D721Med (cell line): ENCODE data around the gene SLC48A1.

Experiments used
- DNase-seq: peaks from one replicate; pipeline ENCODE4 v3.0.0; 2011; ENCODE audit warnings: low spot score; ENCODE audit not compliant: insufficient read length
- FAIRE-seq: peaks from 2 replicates; lab custom pipeline; 2011; peaks lifted over from hg19 to GRCh38; lab: Jason Lieb, UNC
- TF ChIP-seq, protein P1 (sequence below): IDR thresholded peaks from 2 replicates; pipeline ENCODE4 v1.5.1; 2012; ENCODE audit warnings: mild to moderate bottlenecking, control low read depth; ENCODE audit not compliant: insufficient read depth; ENCODE audit errors: missing control alignments

SLC48A1 gene

DNA sequence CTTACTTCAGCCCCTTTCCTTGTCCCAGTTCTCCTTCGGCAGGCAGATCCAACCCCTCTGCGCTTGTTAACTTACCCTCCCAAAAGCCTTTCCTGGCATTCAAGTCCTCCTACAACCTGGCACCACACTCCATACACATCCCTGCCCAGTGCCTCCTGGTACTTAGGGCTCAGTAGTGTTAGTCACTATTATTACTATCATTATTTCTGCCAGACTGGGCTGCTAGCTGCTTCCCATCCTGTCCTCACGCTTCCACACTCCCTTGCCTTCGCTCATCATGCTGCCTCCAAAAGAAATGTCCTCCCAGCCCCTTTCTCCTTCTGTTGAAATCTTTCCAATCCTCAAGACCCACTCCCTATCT lies 48.3 kb downstream of the SLC48A1 start:
- TF ChIP-seq, protein P1, sequence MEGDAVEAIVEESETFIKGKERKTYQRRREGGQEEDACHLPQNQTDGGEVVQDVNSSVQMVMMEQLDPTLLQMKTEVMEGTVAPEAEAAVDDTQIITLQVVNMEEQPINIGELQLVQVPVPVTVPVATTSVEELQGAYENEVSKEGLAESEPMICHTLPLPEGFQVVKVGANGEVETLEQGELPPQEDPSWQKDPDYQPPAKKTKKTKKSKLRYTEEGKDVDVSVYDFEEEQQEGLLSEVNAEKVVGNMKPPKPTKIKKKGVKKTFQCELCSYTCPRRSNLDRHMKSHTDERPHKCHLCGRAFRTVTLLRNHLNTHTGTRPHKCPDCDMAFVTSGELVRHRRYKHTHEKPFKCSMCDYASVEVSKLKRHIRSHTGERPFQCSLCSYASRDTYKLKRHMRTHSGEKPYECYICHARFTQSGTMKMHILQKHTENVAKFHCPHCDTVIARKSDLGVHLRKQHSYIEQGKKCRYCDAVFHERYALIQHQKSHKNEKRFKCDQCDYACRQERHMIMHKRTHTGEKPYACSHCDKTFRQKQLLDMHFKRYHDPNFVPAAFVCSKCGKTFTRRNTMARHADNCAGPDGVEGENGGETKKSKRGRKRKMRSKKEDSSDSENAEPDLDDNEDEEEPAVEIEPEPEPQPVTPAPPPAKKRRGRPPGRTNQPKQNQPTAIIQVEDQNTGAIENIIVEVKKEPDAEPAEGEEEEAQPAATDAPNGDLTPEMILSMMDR = no peak
- no peak for FAIRE-seq
- no peak for DNase-seq

DNA sequence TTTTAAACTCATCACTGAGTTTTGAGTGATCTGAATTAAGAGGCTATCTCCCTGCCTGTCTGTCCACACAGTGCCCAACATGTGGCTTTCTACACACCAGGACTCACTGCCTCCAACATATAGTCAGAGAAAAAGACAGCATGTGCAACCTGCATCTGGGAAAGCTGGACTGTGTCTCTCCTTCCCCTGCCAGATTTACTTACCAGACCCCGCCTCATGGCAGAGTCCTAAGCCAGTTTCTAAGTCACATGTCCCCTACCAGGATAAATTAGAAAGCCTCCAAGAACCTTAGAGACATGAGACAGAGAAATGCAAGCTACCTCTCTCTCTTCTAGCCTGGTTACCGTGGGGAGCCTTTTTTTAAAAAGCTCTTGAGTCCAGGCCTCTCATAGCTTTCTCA lies 49.4 kb downstream of the SLC48A1 start:
- DNase-seq (no peak), FAIRE-seq (no peak)
- TF ChIP-seq, protein P1 = no peak

DNA sequence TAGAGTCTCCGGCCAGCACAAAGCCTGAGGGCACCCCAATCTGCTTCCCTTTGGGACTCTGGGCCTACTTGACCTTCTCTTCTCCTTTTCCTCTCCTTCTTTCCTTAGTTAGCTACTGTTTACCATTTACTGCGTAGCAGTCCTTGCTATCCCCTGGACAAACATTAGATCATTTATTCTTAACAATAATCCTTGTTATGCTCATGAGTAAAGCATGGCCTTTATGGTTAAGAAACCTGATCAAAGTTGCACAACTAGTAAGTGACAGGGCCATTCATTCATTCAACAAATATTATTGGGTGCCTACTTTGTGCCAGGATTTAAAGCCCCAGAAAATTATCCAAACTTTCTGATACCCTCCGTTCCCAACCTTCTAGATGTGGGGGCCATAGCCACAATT lies 49.8 kb downstream of the SLC48A1 start:
- no peak for DNase-seq
- no peak for FAIRE-seq
- TF ChIP-seq, protein P1 = no peak

DNA sequence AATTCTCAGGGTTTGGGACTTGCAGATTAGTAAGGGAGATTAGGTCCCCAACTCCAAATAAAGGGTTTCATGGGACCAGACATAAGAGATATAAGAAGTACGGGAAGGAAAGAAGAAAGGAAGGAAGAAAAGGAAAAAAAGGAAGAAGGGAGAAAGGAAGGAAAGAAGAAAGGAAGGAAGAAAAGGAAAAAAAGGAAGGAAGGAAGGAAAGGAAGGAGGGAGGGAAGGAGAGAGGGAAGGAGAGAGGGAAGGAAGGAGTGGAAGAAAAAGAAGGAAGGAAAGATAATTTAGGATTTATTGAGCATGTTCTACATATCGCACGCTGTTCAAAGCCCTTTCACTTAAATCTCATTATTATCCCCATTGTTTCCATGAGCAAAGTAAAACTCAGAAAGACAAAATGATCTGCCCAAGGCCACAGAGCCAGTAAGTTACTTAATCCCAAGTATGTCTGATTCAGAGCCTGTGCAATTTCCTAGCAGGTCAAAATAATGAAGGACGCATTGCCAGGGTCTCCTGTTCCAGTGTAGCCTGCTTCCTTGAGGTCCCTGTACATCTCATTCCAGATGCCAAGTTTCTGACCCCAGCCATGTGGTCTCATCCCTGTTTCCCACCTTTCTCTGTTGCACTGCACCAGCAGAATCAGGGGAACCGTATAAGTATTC lies 50.5 kb downstream of the SLC48A1 start:
- TF ChIP-seq, protein P1 = no peak
- DNase-seq (no peak), FAIRE-seq (no peak)

DNA sequence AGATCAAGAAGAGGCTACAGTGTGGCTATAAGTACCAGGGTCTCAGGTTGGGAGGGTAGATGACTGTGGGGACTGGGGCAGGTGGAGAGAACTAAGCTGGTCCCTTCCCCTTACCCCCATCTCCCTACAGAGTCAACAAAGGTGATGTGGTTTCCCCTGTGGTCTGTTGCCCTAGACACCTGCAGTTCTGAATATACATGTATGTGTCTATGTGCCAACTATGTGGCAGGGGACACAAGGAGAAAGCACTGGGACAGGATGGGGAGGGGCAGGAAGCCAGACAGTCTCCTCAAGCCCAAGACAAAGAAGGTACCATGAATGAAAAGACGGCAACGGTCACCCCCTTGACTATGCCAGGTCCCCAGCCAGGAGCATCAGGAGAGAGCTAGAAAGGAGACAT lies 51.2 kb downstream of the SLC48A1 start:
- TF ChIP-seq, protein P1 = no peak
- DNase-seq (no peak), FAIRE-seq (no peak)

DNA sequence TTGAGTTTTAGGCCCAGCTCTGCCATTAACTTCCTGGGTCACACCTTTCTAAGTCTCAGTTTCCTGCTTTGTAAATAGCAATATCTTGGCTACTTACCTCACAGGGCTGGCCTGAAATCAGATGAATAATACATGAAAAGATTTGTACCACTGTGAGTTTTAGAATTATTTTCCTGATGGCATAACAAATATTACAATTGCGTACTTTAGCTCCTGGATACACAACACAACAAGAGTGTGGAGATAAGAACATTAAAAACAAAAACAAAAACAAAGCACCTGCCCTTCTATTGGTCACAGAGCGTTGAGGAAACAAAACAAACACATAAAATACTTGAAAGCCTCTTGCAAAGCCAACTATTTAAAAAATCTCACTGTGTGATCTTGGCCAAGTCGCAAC lies 51.6 kb downstream of the SLC48A1 start:
- no peak for FAIRE-seq
- TF ChIP-seq, protein P1 = no peak
- no peak for DNase-seq

DNA sequence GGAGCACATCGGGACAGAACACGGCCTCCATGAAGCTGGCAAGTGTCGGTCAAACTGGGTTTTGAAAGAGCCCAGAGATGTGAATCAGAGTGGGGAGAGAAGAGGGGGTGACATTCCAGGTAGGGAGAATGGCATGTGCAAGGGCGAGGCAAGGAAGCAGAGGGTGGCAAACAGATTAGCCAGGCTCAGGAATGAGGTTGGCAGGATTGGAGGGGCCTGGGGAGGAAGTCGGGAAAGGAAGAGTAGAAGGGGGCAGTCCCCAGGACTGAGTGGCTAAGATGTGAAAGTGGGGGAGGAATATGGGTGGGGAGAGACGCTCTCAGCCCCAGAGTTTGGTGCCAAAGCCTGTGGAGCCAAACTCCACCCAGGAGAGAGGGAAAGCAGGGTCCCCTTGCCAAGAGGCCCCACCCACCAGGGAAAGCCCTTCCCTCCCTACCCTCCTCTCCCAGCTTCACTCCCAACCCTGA lies 52.2 kb downstream of the SLC48A1 start:
- no peak for FAIRE-seq

More for the DNA sequence above, 52.2 kb downstream of the SLC48A1 start:
- DNase-seq = no peak
- TF ChIP-seq, protein P1 = no peak
